Measurements from ENCODE around the gene OSBPL6.
"Not testable (repeated sequence)": the region's sequence is repeated elsewhere in the genome, so short reads cannot be mapped to it uniquely, and the experiment has no call there.

The OSBPL6 gene

DNA sequence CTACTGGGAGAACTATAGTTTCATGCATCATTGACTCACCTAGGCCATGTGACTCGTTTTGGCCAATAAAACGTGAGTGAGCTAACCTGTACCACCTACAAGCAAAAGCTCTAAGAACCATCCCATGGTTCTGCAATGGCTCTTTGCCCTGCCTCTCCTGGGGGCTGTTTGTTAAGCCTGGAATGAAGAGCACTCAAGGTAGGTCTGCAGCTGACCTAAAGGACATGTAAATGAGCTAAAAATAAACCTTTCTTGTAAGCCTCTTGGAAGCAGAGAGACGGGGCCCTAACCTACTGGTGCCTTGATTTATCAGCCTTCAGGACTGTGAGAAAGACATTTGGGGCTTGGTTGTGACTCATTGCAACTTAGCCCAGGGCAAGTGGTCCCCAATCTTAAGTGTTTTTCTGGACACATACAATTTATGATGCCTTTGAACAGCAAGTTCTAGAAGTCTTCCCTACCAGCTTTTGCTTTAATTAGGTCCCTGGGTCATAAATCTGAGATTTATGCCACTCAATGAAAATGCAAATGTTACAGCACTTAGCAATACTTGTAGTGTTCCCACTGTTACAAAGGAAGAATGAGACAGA, 107.4 kb downstream of the OSBPL6 start:
- no peak for DNase-seq (ENCODE audit: low spot score)

DNA sequence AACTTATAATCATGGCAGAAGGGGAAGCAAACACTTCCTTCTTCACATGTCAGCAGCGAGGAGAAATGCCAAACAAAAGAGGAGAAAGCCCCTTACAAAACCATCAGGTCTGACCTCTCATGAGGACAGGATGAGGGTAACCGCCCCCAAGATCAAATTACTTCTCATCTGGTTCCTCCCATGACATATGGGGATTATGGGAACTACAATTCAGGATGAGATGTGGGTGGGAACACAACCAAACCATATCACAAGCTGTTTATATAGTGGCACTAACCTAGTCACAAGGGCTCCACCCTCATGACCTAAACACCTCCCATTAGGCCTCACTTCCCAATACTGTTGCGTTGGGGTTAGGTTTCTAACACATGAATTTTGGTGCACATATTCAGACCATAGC, 110.0 kb downstream of the OSBPL6 start:
- no peak for DNase-seq (ENCODE audit: low spot score)

DNA sequence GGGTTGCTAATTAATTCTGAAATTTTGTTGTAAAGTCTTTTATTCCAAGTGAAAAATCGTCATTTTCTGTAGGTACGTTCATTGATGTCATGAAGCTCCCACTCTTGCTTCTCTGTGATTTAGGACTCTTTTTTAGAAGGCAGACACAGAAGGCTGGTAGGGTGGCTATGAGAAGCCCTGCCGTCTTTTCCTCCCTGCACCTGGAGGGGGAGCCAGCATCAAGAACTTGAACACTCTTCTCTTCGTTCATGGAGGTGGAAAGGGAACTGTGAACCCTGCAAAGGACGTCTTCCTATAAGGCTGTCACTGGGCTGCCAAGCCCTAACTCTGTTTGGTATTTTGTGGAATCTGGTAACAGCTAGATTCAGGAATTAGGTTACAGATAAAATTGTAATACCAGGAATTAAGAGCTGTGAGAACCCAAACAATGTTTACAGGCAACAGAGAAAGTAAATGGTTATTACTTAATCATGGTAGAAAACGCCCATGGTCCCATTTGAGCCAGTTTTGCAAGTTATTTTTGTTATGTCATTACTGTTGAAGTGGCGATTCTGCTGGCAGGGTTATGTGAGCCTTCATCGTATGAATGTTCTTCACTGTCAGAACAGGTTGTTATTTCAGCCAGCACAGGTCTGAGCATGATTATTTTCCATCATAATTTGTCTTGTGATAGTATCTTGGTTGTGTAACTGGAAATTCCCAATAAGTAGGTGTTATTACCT, 112.2 kb downstream of the OSBPL6 start:
- DNase-seq (ENCODE audit: low spot score) = peak; percentile 35

DNA sequence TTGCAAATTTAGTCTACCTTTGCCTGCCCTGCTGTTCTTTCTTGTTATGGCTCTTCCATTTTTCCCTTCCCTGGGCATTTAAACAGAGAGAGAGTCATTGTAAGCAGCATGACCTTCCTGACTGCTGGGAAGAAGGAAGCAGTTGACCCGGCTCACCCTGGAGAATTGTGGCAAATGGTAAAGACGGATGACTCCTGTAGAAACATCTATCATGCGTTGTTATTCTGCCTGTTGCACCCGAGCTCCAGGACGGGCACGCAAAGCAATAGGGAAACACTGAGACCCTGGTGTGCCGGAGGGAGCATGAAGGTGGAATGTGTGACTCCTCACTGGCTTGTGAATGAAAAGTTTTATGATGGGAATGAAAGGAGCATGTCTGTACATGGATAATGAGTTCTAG, 113.3 kb downstream of the OSBPL6 start:
- no peak for DNase-seq (ENCODE audit: low spot score)

DNA sequence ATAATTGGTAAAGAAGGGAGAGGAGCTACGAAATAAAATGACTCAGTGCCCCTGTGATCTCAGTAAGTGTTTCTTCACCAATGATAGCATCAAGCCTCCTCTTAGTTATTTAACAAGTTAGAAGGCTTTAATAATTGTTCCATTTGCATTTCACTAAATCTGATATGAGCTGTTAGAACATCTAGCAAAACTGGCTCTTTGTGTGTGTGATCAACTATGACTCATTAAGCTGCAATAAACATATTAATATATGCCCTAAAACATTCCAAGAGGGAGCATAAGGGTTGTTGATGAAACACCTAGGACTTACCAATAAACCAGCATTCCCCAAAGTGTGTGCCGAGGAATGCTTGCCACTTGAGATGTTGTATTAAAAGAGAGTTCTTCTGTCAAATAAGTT, 115.2 kb downstream of the OSBPL6 start:
- DNase-seq (ENCODE audit: low spot score) = no peak

DNA sequence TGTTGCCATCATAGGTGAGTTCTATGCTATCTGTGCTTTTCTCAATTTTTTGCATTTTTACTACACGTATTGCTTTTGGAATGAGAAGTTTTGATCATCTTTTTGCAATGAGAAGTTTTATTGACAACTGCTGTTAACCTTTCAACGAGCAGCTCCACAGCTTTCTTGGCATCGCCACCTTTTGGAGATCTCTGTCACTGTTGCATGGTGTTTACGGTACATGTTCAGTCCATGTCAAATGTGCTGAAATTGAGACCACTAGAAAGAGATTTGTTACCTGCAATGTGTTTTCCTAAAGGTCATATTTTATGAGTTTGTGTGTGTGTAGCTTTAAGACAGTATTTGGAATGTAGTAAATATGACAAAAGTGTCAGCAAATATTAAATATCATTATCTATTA, 120.8 kb downstream of the OSBPL6 start:
- DNase-seq (ENCODE audit: low spot score) = no peak

DNA sequence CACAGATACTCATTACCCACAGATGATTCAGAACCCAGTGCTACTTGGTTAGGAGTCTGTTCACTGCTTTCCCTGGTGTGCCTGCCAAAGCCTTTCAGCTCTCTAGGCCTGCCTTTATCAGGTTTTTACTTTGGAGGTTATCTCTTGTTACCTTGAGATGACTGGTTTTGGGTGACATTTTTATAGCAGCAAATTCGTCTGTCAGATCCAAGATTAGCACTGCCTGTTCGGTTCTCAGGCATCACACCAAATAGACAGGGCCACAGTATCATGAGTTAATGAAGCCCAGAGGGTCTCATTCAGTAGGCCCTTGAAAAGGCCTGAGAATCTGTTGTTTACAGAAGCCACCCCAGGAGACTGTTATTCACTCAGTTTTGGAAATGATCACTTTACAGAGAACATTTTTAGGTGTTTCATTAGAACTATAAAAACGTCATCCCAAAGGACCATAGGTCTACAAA, 121.2 kb downstream of the OSBPL6 start:
- no peak for DNase-seq (ENCODE audit: low spot score)

DNA sequence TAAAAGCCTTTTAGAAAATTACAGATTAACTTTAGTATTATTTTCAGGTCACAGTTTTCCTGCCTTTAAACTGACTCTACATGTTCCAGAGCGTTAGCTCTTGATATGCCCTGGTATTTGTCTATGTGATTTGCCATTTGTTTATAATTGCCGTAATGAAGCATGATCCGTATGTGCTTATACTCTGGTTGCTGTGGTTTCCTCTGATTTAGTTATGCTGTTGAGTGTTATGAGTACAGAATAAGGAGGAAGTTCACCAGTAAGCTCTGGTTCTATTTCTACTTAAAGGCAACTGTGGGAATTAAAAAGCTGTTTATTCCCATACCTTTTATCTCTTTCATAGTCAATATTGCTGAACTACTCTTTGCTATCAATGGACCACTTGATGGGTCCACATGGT, 123.5 kb downstream of the OSBPL6 start:
- DNase-seq (ENCODE audit: low spot score) = no peak

DNA sequence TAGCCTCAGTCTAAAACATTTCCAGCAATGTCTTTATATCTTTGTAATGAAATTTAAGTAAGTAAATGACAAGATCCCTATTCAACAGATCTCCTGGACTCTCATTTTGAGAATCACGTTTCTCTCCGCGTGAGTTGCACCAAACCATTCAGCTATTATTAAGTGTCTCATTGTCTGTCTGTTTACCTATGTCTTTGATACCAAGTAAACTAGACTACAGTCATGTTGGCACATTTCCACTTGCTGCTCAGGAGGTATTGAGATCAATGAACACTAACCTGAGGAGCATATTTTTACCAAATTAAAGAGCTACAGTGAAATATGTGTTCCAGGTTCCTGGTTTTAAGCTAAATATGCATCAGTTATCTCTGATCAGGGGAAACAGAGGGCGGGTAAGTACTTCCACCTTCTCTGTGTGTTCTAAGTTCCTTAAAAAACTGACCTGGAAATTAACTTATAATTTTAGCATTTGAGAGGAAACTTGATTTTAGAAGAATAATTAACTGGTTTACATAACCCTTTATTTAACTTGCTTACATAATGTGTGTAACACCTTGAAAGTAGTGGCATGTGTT, 125.8 kb downstream of the OSBPL6 start:
- DNase-seq (ENCODE audit: low spot score) = no peak

DNA sequence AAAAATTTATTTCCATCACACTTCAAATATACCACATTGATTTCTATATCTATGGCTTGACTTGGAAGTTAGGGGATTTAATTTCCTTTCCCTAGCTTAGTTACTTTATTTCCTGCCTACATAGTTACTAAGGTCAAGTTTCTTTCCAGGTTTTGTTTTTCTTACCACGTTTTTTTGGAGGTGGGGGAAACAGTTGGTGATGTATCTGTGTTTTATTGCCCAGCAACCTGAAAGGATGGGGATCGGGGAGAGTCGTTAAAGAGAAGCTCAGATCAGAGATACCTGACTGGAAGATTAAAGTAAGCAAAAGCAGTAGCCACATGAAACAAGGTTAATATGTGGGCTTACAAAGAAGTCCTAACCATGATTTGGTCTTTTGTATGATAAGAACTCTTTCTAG, 127.8 kb downstream of the OSBPL6 start:
- no peak for DNase-seq (ENCODE audit: low spot score)

DNA sequence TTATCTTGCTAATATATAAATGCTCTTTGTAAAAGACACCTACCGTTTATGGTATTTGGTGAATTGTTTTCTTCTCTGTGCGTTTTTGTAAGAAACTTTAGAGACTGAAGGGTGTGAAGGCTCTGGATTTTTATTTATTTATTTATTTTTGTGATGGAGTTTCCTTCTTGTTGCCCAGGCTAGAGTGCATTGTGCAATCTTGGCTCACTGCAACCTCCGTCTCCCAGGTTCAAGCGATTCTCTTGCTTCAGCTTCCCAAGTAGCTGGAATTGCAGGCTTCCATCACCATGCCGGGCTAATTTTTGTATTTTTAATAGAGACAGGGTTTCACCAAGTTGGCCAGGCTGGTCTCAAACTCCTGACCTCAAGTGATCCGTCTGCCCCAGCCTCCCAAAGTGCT, 129.0 kb downstream of the OSBPL6 start:
- DNase-seq (ENCODE audit: low spot score) = not testable (repeated sequence)

DNA sequence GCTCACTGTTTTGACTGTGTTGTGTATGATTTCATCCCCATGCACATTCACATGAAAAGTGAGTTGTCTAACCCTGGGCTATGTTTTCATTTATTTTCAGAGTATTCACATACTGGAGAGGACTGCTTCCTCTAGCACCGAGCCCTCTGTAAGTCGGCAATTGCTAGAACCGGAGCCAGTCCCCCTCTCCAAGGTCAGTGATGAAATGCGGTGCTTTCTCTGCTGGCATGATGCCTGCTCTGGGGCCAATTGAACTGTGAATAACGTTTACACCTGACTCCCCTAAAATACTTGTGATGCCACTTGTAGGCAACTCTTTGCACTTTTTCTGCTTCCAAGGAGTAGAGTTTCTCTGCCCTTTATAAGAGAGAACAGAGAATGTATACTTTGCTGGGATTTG, 129.8 kb downstream of the OSBPL6 start:
- DNase-seq (ENCODE audit: low spot score) = no peak

DNA sequence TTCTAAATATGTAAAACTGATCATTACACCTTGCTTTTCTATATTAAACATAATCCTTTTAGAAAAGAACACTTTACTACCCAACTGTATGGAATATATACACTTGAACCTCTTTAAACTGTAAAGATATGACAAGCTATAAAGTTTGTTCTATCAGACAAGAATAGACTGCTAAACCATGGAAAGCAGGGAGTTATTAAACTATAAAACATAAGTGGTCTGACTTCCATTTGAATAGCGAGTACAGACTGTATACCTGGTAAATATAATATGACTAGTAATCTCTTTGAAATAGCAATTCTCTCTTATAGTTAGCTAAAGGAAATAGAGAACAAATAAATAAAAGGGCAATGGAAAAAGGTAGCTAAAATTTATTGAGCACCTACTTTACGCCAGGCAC, 131.0 kb downstream of the OSBPL6 start:
- no peak for DNase-seq (ENCODE audit: low spot score)

DNA sequence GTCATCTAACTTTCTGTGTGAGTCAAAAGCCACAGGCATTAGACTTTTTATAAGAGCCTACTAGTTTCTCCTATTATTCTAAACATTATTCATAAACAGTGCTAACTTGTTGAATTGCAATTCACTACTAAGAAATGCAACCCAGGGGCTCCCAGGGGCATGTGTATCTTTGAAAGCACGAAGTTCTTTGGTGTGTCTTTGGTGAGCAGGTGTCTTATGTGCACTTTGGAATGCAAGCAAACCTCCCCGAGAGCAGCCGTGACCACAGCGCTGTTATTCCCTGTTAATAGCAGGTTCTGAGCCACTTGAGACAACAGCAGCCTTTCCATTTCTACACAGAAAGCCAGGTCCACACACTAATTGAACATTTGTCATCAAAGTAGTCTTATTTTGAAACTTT, 133.2 kb downstream of the OSBPL6 start:
- DNase-seq (ENCODE audit: low spot score) = no peak

DNA sequence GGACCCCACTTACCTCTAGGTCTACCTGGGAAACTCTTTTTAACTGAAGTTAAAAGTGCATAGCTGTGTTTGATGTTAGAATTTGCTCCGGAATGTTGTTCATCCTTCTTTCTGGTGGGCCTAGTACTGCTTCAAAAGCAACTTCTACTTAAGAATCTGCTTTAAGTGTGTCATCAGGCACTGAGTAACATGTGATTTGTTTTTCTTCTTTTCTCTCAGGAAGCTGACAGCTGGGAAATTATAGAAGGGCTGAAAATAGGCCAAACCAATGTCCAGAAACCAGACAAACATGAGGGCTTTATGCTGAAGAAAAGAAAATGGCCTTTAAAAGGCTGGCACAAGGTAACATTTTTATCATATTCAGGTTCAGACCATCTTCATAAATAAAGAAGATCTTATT, 133.7 kb downstream of the OSBPL6 start:
- no peak for DNase-seq (ENCODE audit: low spot score)

DNA sequence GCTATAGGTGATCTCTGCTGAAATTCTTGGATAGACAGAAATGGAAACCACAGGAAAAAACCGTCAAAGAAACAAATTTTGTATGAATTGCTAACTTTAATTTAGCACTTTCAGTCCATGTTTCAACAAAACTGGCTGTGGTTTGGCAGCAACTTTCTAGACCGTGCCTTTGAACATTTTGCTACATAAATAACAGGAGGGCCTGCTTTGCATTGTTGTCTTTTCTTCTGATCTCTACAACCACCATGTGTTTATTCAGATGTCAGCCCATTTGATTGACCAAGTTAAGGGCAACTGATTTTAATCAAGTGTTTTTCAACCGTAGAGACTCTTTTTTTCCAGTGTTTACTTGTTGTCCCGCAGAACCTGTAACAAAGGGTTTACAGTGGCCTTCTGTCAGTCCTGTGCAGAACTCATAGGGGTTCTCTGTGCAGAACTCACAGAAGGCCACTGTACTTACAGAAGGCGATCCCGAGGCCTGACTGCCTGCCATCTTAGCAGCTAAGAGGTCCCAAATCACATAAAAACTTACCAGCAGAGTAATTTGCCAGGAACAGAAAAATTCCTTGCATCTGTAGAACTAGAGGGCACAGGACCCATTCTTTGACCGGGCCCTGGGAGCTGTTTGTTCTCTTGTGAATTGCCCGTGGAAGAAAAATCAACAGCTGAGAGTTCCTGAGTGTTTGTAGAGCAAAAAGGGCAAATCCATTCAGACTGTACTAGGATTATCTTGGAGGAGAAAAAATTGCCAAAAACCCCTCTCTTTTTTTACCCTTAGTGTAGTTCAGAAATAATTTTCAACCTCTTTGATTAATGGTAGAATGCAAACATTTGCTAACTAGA, 136.1 kb downstream of the OSBPL6 start:
- no peak for DNase-seq (ENCODE audit: low spot score)

DNA sequence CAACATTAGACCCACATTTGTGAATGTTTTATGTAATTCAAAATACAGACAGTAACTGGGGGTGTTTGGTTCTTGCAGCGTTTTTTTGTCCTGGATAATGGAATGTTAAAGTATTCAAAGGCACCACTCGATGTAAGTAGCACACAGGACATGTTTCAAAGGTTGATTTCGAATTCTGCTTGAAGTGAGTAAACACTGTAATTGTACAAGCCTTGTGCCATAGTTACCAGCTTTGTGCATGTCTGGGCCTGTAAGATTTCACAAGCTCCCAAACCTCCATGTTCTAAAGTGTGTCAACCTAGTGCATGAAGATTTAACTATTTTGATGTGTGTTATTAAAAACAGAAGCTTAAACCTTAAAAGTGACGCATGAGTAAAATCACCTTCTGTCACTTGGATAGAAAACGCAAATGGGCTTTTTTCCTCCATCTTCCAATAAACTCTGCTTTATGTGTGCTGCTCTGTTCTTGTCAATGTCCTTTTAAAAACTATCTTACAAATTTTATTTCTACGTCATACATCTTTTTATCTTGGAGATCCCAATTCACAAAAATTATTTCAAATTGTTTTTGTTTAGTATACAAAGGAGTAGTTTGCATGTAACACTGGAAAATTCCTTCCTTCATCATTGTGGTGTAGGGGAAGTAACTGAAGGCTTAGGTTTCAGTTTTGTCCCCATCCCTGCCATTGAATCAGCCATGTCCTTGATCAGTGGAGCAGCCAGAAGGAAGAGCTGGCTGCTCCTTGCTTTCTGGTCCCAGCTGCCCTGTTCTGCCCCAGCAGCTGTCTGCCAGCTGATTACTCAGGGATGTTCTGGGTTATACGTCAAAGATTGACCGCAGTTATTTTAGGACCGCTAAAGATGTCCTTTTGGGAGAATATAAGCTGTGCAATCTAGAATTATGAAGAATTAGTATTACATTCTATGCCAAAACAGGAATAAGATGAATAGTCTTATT, 137.4 kb downstream of the OSBPL6 start:
- DNase-seq (ENCODE audit: low spot score) = no peak

DNA sequence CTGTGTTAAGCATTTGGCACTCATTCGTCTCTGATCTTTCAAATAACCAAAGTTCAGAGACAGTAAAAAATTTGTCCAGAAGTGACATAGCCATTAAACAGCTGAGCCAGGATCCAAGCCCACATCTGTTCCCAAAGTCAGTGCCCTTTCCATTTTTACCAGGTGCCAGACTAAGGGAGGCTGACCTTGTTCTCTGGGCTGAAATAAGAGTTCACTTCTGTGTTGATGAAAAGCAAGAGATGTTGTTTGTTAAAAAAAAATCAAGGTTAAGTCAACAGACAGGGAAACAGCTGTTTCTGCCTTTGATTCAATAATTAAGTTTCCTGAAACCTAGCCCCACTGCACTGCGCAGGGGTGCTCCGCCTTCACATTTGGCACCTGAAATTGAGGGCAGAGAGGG, 139.5 kb downstream of the OSBPL6 start:
- DNase-seq (ENCODE audit: low spot score) = no peak

DNA sequence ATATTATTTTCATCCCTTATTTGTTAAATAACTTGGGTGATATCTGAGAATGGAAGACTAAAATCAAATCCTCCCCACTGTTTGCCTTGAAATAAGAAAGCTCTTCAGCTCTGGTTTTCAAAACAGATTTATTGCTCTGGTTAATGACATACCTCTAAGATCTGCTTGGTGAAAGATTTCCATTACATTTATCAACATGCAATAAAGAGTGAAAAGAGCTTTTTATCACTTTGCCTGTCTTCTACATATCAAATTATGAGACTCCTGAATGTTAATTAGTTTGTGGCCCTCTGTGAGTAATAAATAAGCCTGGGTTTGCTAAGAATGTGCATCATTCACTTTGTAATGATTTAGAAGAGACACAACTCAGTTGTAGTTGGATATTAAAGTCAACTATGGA, 140.9 kb downstream of the OSBPL6 start:
- no peak for DNase-seq (ENCODE audit: low spot score)

DNA sequence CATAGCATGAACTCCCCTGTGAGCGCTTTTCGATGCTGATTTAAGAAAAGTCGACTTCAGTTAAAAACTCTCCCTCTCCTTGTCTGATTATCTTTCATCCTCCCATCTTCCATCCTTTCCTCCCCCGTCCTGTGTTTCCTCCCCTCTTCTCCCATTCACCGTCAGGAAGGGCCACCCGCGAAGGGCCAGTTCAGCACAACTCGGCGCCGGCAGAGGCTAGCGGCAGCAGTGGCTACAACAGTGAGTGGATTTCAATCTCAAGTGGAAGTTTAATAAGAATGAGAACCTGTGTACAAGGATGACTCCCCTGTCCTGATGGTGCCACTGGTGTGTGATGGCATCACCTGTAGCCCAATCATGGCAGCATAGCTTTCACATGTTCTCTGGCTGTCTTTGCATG, 149.8 kb downstream of the OSBPL6 start:
- no peak for DNase-seq (ENCODE audit: low spot score)

DNA sequence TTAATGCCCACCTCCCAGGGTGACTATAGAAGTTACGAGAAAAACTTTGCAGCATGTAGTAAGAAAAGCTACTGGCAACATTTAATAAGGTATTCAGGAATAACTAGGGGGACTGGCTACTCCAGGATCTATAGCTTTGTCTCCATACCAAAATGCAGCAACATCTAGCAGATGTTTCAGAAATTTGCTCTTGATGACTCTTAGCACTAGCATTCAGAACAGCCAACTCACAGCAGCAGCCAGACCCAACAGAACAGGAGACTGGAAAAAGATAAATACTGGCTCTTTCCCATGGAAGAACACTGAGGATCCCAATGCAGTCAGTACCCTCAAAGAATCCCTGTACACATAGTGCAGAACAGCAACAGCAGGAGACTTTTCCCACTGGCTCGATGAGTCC, 151.6 kb downstream of the OSBPL6 start:
- peak; percentile 10 for DNase-seq (ENCODE audit: low spot score)

DNA sequence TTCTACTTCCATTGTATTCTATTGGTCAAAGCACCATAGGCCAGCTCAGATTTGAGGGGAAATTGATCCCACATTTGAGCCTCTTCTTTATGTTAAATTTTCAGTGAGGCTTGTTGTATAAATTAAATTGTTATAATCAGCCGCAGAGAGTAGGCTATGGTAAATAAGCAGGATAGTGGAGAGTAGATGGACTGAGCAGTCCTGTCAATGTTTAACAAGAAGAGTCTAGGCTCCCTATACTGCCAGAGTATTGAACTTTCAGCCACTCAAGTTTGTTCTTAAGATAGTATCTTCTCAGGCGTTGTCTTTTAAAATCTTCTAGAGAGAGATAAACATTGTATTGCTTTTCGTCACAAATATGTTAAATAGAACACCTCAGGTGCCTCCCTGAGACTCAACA, 155.7 kb downstream of the OSBPL6 start:
- DNase-seq (ENCODE audit: low spot score) = no peak
